Islet of Langerhans (tissue), 1 donor: ENCODE measurements around the gene VPS8.

ENCODE experiments used
- FAIRE-seq: peaks from one replicate; lab custom pipeline; 2011; peaks lifted over from hg19 to GRCh38; lab: Jason Lieb, UNC

VPS8 gene

GRCh38 chr3:184811999-184812661 lies at the start of gene VPS8:
VPS8 (plus strand) TSS chr3:184812166; CDS start chr3:184824633, 12,467 bp downstream.
- FAIRE-seq, result no peak

GRCh38 chr3:184764191-184764590 lies 47.8 kb upstream of the VPS8 start:
- FAIRE-seq, result no peak

- no peak for FAIRE-seq
These were observed 46.8 kb upstream of the VPS8 start for GRCh38 chr3:184765047-184765729.

- no peak for FAIRE-seq
These were observed 46.3 kb upstream of the VPS8 start for GRCh38 chr3:184765730-184766074.

- no peak for FAIRE-seq
These were observed 45.3 kb upstream of the VPS8 start for GRCh38 chr3:184766555-184767261.

GRCh38 chr3:184767377-184767776 lies 44.6 kb upstream of the VPS8 start:
- FAIRE-seq, result no peak

- no peak for FAIRE-seq
These were observed 42.4 kb upstream of the VPS8 start for GRCh38 chr3:184769382-184770170.

- no peak for FAIRE-seq
These were observed 41.4 kb upstream of the VPS8 start for GRCh38 chr3:184770541-184770940.

GRCh38 chr3:184771301-184772127 lies 40.5 kb upstream of the VPS8 start:
- FAIRE-seq, result no peak

GRCh38 chr3:184772667-184773272 lies 39.2 kb upstream of the VPS8 start:
- no peak for FAIRE-seq

- no peak for FAIRE-seq
These were observed 38.4 kb upstream of the VPS8 start for GRCh38 chr3:184773283-184774186.

GRCh38 chr3:184776916-184777315 lies 35.0 kb upstream of the VPS8 start:
- FAIRE-seq, result no peak

- FAIRE-seq, result no peak
These were observed 34.2 kb upstream of the VPS8 start for GRCh38 chr3:184777566-184778356.

- no peak for FAIRE-seq
These were observed 33.3 kb upstream of the VPS8 start for GRCh38 chr3:184778426-184779332.

GRCh38 chr3:184780981-184781515 lies 30.9 kb upstream of the VPS8 start:
- no peak for FAIRE-seq

GRCh38 chr3:184781801-184782200 lies 30.2 kb upstream of the VPS8 start:
- FAIRE-seq, result no peak

GRCh38 chr3:184783319-184783718 lies 28.6 kb upstream of the VPS8 start:
- FAIRE-seq, result no peak
